ENCODE results near the gene CACNA2D1. TPM values are rescaled to one million over a fixed set of nuclear protein-coding genes. Genes with fewer than 3 reads are reported as not detected.

Gene CACNA2D1
- total RNA-seq, 1 experiment from 2014 or later: 5.8 TPM

- DNase-seq (ENCODE audit: low read depth): no peak
- in situ Hi-C loops (cut with HindIII; ENCODE audit: low pct_unique_long_range_greater_than_20kb, low sequenced_read_pairs): no loop called here
These were observed 510.6 kb downstream of the CACNA2D1 start for GRCh38 chr7:81932936-81933335.

- DNase-seq (ENCODE audit: low read depth): peak; percentile 16
- in situ Hi-C loops (cut with HindIII; ENCODE audit: low pct_unique_long_range_greater_than_20kb, low sequenced_read_pairs): no loop called here
These were observed 514.2 kb downstream of the CACNA2D1 start for GRCh38 chr7:81929386-81929785.

GRCh38 chr7:81926154-81926553 lies 517.4 kb downstream of the CACNA2D1 start:
- in situ Hi-C loops (cut with HindIII; ENCODE audit: low pct_unique_long_range_greater_than_20kb, low sequenced_read_pairs): no loop called here
- no peak for DNase-seq (ENCODE audit: low read depth)

GRCh38 chr7:81925530-81925929 lies 518.0 kb downstream of the CACNA2D1 start:
- in situ Hi-C loops (cut with HindIII; ENCODE audit: low pct_unique_long_range_greater_than_20kb, low sequenced_read_pairs): no loop called here
- peak; percentile 38 for DNase-seq (ENCODE audit: low read depth)

- in situ Hi-C loops (cut with HindIII; ENCODE audit: low pct_unique_long_range_greater_than_20kb, low sequenced_read_pairs): no loop called here
- no peak for DNase-seq (ENCODE audit: low read depth)
These were observed 519.1 kb downstream of the CACNA2D1 start for GRCh38 chr7:81924494-81924893.

GRCh38 chr7:81919494-81919893 lies 524.1 kb downstream of the CACNA2D1 start:
- in situ Hi-C loops (cut with HindIII; ENCODE audit: low pct_unique_long_range_greater_than_20kb, low sequenced_read_pairs): no loop called here
- DNase-seq (ENCODE audit: low read depth): no peak

- DNase-seq (ENCODE audit: low read depth): no peak
- in situ Hi-C loops (cut with HindIII; ENCODE audit: low pct_unique_long_range_greater_than_20kb, low sequenced_read_pairs): no loop called here
These were observed 535.4 kb downstream of the CACNA2D1 start for GRCh38 chr7:81908220-81908619.

GRCh38 chr7:81903115-81903514 lies 540.5 kb downstream of the CACNA2D1 start:
- in situ Hi-C loops (cut with HindIII; ENCODE audit: low pct_unique_long_range_greater_than_20kb, low sequenced_read_pairs): no loop called here
- no peak for DNase-seq (ENCODE audit: low read depth)

GRCh38 chr7:81902536-81902935 lies 541.0 kb downstream of the CACNA2D1 start:
- DNase-seq (ENCODE audit: low read depth): no peak
- in situ Hi-C loops (cut with HindIII; ENCODE audit: low pct_unique_long_range_greater_than_20kb, low sequenced_read_pairs): no loop called here
